HG02885 (cell line): Measurements from ENCODE around the gene EPC2.

Experiments
- ATAC-seq: cut with Tn5 transposase; IDR thresholded peaks from one replicate; pipeline ENCODE4 v1.9.1; 2021; ENCODE audit warnings: mild to moderate bottlenecking; ENCODE audit not compliant: unreplicated experiment, poor library complexity

EPC2 gene

GRCh38 chr2:148643998-148644882, at the start of gene EPC2:
Gene EPC2, plus strand, starts transcription at chr2:148644751. Its CDS starts 267 bp downstream, at chr2:148645018.
- peak; percentile 65 for ATAC-seq

- no peak for ATAC-seq
Observed at GRCh38 chr2:148596018-148596417, 48.5 kb upstream of the EPC2 start.

GRCh38 chr2:148599109-148599991, 45.2 kb upstream of the EPC2 start:
- no peak for ATAC-seq

DNA sequence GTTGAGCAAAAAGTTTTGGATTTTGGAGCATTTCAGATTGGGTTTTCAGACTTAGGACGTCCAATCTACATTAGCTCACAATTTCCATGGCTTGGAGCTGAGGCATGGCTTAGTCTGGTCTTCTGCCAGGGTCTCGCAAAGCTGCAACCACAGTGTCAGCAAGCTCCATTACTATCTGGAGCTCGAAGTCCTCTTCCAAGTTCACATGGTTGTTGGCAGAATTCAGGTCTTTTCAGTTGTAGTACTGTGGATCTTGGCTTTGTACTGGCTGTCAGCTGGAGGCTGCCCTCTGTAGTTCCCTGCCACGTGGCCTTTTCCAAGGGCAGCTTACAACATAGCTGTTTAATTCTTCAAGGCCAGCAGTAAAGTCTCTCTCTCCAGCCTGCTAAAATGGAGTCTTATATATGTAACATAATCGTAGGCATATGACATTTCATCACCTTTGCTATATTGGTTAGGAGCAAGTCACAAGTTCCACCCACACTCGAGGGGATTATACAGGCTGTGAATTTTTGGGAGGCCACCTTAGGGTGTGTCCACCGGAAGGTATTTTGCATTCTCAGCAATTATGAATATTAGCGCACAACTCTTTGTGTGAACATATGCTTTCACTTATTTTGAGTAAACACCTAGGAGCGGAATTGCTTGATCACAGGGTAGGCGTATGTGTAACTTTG, 41.5 kb upstream of the EPC2 start:
- peak; percentile 47 for ATAC-seq

DNA sequence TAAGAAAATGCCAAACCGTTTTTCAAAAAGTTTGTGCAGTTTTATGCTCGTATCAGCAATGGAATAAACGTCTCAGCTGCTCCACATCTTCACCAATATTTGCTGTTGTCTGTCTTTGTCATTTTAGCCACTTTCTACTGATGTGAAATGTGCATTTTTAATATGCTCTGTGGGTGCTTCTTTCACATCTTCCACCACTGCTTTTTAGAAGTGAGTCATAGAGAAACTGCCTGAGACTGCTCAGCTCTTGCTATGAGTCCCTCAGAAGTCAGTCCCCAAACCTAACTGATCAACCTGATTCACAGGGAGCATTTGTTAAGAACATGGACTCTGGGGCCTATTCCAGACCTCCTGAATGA, 41.0 kb upstream of the EPC2 start:
- ATAC-seq = peak; percentile 98

- ATAC-seq = no peak
Observed at GRCh38 chr2:148604927-148605326, 39.6 kb upstream of the EPC2 start.

GRCh38 chr2:148607566-148607965, 37.0 kb upstream of the EPC2 start:
- ATAC-seq = no peak

DNA sequence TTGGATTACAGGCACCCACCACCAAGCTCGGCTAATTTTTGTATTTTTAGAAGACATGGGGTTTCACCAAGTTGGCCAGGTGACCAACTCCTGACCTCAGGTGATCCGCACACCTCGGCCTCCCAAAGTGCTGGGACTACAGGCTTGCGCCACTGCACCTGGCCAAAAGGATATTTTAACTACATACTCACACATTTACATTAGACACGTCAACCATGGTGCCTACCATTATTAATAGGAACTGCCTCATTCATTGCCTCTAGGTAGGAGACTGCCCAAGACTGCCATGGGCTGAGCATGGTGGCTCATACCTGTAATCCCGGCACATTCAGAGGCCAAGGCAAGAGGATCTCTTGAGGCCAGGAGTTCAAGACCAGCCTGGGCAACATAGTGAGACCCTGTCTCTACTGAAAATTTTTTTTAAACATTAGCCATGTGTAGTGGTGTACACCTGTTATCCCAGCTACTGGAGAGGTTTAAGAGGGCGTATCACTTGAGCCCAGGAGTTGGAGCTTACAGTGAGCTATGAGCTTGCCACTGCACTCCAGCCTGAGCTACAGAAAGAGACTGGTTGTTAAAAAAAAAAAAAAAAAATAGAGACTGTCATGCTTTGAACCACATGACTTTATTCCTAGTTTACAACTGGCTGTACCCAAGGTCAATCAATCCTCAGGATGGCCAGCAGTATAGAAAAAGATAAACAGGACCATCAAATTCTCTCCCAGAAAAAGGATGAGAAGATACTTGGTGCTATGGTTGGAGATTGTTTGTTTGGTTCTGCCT, 31.1 kb upstream of the EPC2 start:
- no peak for ATAC-seq

GRCh38 chr2:148614014-148614321, 30.6 kb upstream of the EPC2 start:
- ATAC-seq = peak; percentile 34

- peak; percentile 96 for ATAC-seq
Observed at GRCh38 chr2:148614322-148615049, 30.1 kb upstream of the EPC2 start.

GRCh38 chr2:148615381-148615841, 29.1 kb upstream of the EPC2 start:
- ATAC-seq = no peak

DNA sequence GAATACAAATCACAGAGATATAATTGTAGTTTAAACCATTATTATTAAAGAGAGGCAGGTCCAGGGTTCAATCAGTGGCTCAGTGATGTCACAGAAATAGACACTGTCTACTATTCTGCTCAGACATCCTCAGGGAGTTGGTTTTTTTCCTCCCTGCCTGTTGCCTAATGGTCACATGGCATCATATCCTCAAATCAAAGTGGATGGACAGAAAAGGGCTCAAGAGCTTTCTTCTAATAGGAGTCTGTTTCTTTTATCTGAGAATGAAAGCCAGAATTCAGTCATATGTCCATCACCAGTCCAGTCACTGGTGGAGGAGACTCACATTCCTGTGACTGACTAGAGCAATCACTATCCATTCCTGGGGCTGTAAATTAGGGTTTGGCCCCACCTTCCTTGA, 27.9 kb upstream of the EPC2 start:
- no peak for ATAC-seq

GRCh38 chr2:148617219-148617618, 27.3 kb upstream of the EPC2 start:
- no peak for ATAC-seq

DNA sequence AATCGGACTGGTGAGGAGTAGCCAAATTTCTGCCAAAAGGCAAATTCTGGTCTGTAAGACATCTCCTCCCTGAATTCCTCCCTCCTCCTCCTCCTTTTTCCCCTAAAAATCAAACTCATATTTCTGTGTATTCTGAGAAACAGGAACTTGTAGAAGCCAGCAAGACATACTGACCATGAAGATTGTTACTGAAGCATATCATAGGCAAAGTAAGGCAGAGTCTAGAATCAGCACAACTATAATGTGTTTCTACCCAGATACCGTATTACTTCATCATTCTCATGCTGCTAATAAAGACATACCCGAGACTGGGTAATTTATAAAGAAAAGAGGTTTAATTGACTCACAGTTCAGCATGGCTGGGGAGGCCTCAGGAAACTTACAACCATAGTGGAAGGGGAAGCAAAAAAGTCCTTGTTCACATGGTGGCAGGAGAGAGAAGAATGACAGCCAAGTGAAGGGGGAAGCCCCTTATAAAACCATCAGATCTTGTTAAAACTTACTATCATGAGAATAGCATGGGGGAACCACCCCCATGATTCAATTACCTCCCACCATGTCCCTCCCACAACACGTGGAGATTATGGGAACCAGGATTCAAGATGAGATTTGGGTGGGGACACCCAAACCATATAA, 24.9 kb upstream of the EPC2 start:
- ATAC-seq = no peak

GRCh38 chr2:148622366-148622765, 22.2 kb upstream of the EPC2 start:
- no peak for ATAC-seq

GRCh38 chr2:148623086-148623485, 21.5 kb upstream of the EPC2 start:
- no peak for ATAC-seq

DNA sequence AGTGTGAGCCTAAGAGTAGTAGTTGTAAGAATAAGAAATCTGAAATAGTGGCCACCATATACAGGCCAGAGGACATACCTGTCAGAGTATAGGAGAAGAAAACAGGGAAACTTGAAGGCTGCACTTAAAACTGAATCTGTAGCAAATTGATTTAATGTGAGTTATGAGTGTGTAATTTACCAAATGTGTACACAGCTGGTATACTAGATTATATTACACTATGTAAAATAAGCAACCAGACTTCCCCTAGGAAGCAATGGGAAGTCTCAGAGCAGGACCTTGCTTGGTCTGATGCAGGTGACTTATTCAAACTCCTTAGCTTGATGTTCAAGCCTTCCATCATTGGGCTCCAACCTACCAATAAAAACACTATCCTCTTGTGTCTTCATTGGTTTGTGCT, 17.3 kb upstream of the EPC2 start:
- ATAC-seq = no peak

- no peak for ATAC-seq
Observed at GRCh38 chr2:148634749-148635148, 9.8 kb upstream of the EPC2 start.

DNA sequence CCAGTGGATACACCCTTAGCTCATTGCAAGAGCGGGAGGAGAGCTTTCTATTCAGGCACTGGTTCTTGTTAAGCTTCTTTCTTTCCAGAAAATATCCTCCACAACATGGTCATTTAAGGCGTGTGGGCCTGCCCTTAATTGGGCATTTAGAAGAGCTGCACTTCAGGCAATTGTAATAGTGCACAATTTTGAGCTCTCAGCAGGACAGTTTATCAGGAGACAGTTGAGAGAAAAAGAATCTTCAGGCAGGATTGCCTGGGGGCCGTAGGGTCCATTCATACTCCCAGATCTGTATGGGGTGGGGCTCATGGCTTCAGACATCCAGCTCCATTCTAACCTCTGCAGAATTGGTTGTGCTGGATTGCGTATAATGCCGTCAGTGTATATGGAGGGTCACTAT, 6.0 kb upstream of the EPC2 start:
- no peak for ATAC-seq
